ENCODE results near the gene DOK1.

Gene DOK1

GRCh38 chr2:74525717-74526648, 28.5 kb upstream of the DOK1 start, which contains the start of gene DQX1:
Gene DQX1, minus strand, starts transcription at chr2:74526231. Its CDS starts 502 bp downstream, at chr2:74525729.
- no peak for DNase-seq

- DNase-seq, result no peak
These were observed 27.8 kb upstream of the DOK1 start for GRCh38 chr2:74526649-74527230.

- no peak for DNase-seq
These were observed 26.8 kb upstream of the DOK1 start for GRCh38 chr2:74527741-74528140.

GRCh38 chr2:74528600-74529356, 25.7 kb upstream of the DOK1 start:
- DNase-seq, result peak; percentile 27

- peak; percentile 85 for DNase-seq
These were observed 24.9 kb upstream of the DOK1 start, which contains the start of the genes AUP1 and HTRA2 for GRCh38 chr2:74529357-74530238. Gene AUP1, minus strand, starts transcription at chr2:74529706. Its CDS starts 77 bp downstream, at chr2:74529629. Gene HTRA2, plus strand, starts transcription at chr2:74529933. Its CDS starts 74 bp downstream, at chr2:74530007.

GRCh38 chr2:74530239-74531187, 24.0 kb upstream of the DOK1 start:
- DNase-seq, result peak; percentile 41

- DNase-seq, result no peak
These were observed 22.9 kb upstream of the DOK1 start for GRCh38 chr2:74531666-74532065.

GRCh38 chr2:74532222-74532621, 22.3 kb upstream of the DOK1 start:
- DNase-seq, result no peak

- DNase-seq, result no peak
These were observed 21.1 kb upstream of the DOK1 start for GRCh38 chr2:74533464-74533863.

- no peak for DNase-seq
These were observed 20.1 kb upstream of the DOK1 start for GRCh38 chr2:74534411-74534810.

- DNase-seq, result no peak
These were observed 19.0 kb upstream of the DOK1 start for GRCh38 chr2:74535440-74535965.

- no peak for DNase-seq
These were observed 18.2 kb upstream of the DOK1 start for GRCh38 chr2:74536166-74536950.

GRCh38 chr2:74537140-74537539, 17.4 kb upstream of the DOK1 start:
- DNase-seq, result no peak

- no peak for DNase-seq
These were observed 15.6 kb upstream of the DOK1 start for GRCh38 chr2:74538881-74539339.

GRCh38 chr2:74540291-74540690, 14.2 kb upstream of the DOK1 start:
- DNase-seq, result no peak

- no peak for DNase-seq
These were observed 11.5 kb upstream of the DOK1 start for GRCh38 chr2:74542978-74543377.

GRCh38 chr2:74544634-74545033, 9.9 kb upstream of the DOK1 start:
- DNase-seq, result no peak

GRCh38 chr2:74546004-74546403, 8.5 kb upstream of the DOK1 start:
- DNase-seq, result no peak

- DNase-seq, result no peak
These were observed 6.1 kb upstream of the DOK1 start for GRCh38 chr2:74548285-74548899.
